Measurements from ENCODE around the gene CDK18.

CDK18 gene

DNA sequence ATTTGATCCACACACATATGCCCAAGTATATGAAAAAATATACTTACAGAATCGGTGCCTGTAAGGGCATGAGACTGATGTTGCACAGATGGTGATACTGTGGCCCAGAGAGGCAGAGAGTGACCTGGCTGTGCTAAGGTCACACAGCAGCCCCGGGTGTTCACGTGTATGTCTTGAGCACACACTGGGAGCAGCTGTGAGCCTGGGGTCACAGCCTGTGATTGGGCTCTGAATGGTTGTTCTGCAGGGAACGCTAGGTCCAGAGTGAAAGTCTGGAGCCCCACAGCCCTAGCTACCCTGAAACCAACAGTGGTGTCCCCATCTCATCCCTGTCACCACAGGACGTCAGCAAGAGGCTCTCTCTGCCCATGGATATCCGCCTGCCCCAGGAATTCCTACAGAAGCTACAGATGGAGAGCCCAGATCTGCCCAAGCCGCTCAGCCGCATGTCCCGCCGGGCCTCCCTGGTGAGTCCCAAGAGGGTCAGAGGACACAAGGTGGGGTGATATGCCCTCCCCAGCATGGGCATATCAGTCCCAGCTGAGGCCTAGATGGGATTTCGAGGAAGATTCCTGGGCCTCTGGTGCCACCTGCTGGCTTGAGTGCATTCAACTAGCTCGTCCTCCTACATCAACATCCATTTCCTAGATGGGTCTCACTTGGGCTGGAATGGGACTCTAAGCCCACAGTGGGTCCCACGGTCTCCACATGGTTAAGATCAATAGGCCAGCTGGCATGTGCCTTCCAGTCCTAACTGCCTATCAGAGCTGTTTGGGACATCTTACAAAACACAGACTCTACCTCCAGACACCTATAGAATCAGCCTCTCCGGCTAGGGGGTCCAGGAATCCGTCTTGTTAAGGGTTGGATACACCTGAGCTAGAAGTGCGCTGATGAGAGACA, 19.7 kb downstream of the CDK18 start:
- peak; percentile 43 to 57 for DNase-seq (ENCODE audit: low read depth in 2 of 2)

DNA sequence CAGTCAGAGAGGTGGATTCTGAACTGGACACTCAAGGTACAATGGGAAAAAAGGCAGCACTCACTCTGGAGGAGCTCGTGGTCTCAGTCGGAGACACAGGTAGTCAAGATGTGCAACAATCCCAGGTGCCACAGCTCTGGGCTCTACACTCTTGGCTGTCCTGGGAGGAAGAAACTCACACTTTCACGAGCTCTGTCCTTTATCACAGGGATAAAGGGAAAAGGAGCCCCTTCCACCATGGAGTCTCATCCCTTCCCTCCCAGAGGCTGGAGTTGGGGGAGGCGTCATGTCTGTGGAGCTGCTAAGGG, 20.3 kb downstream of the CDK18 start:
- DNase-seq (ENCODE audit: low read depth in 2 of 2) = no peak

DNA sequence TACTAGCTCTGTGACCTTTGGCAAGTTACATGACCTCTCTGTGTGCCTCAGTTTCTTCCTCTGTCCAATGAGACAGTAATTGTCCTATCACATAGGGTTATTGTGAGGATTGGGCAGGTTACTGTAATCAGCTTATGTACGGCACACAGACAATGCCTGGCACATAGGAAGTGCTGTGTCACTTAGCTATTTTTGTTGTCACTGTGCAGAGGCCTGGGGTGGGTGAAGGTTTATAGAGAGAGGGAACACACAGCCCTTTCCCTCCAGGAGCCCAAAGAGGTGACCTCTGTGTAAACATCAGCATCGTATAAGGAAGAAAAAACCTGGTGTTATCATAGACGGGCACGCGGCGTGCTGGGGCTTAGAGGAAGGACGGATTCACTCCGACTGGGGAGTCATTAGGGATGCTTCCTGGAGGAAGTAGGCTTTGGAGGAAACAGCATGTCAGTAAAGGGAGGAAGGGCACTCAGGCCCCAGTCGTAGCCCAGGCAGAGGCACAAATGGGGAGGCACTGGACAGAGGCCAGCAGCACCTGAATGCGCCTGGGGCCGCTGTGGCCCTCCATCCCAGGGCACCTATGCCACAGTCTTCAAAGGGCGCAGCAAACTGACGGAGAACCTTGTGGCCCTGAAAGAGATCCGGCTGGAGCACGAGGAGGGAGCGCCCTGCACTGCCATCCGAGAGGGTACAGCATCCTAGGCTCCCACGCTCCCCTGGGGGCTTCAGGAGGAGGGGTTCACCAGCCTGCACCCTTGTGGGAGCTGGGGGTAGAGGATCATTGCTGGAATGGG, 21.2 kb downstream of the CDK18 start:
- DNase-seq (ENCODE audit: low read depth in 2 of 2) = no peak

DNA sequence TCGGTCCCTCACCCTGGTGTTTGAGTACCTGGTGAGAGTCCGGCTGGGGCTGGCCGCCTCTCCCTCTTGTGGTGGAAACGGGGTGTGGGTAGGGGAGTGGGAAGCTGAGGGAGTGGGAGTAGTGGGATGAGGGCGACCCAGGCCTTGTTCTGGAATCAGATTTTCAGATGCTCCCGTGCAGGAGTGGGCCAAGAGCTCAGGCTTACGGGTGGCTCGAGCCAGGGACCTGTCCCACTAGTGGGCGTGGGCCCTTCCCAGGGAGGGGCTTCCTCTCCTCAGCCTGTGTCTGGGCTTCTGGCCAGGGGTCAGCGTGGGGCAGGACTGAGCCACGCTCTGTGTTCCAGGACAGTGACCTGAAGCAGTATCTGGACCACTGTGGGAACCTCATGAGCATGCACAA, 22.0 kb downstream of the CDK18 start:
- no peak for DNase-seq (ENCODE audit: low read depth in 2 of 2)

DNA sequence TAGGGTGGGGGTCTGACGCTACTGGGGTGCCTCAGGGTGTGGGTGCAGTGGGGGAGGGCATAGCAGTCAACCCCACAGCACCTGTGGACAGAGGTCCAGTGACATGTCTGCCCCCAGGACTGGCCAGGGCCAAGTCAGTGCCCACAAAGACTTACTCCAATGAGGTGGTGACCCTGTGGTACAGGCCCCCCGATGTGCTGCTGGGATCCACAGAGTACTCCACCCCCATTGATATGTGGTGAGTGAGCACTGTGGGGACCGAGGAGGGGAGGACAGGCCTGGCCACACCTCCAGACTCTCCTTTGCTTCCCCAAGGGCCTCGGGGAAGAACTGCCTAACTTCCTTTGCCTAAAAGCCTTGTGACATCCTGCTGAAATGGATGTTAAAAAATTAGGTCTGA, 23.5 kb downstream of the CDK18 start:
- no peak for DNase-seq (ENCODE audit: low read depth in 2 of 2)

DNA sequence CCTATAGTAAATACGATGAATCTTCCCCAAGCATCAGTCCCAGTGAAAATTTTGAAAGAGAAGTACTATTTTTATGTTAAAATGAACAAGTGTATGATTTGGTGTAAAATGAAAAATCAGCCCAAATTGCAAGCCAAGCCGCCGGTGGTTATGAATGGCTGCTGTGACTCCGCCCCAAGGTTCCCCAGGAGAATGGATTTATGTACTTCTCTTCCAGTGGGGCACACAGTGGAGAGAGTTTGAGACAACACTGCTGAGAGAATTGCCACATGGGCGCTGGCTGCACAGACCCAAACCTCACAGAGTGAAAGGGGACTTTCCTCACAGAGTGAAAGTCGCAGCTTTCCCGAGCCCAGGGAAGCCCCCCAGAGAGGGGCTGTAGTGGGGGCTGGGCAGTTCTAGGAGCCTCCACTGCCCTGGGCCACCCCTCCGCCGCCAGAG, 24.0 kb downstream of the CDK18 start:
- DNase-seq (ENCODE audit: low read depth in 2 of 2) = no peak

DNA sequence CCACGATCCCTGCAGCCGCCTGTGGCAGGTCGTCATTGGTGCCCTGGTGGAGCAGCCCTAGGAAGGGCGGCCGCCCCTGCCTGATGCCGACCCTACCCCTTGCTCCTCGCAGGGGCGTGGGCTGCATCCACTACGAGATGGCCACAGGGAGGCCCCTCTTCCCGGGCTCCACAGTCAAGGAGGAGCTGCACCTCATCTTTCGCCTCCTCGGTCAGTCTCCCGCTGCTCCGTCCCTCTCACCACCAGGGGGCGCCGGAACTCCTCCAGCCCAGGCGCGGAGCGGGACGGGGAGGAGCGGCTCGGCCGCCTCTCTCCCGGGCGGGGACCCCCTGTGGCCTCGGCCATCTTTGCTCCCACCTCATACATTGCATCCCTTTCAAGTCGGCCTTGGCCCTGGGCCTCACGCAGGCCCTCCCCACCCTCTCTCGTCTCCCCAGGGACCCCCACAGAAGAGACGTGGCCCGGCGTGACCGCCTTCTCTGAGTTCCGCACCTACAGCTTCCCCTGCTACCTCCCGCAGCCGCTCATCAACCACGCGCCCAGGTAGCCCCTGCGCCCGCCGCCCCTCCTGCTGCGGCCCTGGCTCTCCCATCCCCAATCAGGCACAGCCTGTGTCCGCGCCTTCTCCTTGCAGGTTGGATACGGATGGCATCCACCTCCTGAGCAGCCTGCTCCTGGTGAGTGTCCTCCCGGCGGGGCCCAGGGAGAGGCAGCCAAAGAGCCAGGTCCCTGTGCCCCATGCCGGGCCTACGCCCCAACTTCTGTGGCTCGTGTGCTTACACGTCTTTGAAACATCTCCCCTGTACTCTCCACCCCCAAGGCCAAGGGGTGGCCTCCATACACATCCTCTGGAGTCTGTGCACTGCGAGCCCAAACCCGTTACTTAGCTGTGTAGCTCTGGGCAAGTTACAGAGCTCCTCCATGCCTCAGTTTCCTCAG, 24.7 kb downstream of the CDK18 start:
- peak; percentile 70 to 72 for DNase-seq (ENCODE audit: low read depth in 2 of 2)

DNA sequence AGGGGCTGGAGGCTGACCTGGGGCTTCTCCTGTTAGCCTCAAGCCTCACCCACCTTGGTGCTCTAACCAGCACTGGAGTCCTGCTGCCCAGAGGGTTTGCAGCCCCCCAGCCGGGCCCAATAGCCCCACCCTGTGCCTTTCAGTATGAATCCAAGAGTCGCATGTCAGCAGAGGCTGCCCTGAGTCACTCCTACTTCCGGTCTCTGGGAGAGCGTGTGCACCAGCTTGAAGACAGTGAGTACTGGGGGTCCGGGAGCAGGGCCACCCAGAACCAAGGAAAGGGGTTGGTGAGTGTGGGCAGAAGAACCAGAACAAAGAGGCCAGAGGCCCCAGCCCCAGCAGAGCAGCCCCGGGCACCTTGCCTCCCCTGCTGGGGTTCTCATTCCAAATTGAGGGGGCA, 25.6 kb downstream of the CDK18 start:
- DNase-seq (ENCODE audit: low read depth in 2 of 2) = no peak

DNA sequence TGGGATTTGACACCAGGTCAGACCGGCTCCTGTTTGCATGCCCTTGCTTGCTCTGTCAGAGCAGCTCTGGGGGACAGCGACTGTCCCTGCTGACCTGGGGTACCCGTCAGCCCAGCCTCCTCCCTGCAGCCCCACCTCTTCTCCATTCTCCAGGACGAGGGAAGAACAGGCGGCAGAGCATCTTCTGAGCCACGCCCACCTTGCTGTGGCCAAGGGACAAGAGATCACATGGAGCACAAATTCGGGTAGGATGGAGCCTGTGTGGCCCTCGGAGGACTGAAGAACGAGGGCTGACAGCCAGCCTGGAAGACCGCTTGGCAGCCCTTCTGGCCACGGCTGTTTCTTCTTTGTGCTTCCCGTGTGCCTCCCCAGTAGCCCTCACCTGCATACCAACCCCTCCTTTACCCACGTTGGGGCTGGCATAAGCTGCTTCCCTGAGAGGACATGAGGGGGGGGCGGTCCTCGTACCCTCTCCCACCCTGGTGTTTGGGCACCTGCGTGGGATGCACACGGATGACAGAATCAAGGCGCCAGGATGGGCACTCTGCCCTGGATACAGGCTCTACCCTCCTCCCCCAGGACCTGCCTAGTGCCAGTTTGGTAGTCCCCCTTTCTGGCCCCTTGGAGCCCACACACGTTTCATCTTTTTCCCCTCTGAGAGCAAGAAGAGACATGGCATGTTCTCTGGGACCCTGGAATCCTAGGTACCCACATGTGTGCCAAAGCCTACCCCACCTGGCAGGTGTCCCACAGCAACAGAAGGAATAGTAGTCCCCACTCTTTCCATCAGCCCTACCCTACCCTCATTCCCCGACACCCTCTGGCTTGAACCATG, 26.9 kb downstream of the CDK18 start:
- no peak for DNase-seq (ENCODE audit: low read depth in 2 of 2)

DNA sequence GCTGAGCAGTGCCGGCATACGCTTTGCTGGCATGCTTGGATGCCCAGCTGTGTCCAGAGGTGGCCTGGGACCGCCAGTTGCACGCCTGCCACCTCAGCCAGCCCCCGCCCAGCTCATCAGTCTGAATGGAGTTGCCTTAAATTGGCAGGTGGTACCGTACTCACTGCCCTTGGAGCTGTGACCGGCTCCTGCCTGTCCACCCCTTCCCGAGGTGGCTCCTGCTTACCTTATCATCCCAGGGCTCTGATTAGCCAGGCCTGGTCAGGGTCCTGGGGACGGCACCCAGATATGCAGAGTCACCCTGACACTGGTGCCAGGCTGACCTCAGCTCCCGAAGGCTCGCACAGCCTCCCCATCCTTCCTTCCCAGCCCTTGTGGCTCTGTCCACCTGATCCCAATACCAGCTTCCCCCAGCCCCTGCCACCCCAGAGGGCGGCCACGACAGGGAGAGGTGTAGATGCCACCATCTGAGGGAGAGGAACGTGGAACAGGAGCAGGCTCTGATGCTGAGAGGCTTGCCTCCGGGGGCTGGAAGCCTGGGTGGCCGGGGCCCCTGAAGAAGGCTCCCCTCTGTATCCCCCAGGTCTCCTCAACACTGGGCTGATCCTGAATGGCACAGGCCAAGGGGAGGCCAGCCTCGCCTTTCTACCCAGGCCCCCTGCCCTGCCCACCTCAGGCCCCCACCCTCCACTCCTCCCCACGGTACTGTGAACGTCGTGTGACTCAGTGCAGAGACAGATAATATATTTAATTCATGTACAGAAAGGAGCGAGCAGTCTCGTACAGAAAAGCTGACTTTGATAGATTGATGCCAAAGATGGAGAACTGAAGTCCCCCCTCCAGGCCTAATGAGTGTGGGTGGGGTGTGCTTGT, 27.8 kb downstream of the CDK18 start:
- DNase-seq (ENCODE audit: low read depth in 2 of 2) = no peak

DNA sequence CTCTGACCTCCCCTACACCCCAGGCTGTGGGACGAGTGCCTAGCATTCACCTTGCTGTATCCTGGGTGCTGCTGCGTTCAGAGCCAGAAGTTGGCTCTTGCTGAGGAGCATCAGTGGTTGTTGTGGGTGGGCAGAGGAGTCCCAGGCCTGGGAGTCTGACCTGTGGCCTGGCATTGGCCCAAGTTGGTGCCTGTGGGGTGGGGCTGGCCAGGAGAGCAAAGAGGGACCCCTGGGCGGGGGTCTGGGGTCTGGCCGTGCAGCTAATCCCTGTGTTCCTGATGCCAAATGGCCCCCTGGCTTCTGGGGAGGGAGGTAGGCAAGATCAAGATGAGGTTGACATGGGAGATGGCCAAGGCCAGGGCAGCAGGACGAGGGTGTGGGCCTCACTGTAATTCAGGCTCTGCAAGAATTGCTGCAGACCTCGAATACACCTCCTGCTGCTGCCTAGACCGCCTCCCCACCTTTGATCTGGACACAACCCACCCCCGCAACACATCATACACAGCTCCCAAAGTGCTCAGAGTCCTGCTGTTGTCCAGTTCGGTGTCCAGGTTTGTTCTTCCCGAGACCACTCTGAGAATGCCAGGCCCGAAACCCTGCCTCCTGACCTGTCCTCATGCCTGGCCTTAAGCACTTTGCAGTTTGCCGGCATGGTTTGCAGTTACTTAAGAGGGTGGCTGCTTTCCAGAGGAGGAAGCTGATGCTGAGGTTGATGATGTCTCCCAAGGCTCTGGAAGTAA, 28.7 kb downstream of the CDK18 start:
- DNase-seq (ENCODE audit: low read depth in 2 of 2) = no peak

DNA sequence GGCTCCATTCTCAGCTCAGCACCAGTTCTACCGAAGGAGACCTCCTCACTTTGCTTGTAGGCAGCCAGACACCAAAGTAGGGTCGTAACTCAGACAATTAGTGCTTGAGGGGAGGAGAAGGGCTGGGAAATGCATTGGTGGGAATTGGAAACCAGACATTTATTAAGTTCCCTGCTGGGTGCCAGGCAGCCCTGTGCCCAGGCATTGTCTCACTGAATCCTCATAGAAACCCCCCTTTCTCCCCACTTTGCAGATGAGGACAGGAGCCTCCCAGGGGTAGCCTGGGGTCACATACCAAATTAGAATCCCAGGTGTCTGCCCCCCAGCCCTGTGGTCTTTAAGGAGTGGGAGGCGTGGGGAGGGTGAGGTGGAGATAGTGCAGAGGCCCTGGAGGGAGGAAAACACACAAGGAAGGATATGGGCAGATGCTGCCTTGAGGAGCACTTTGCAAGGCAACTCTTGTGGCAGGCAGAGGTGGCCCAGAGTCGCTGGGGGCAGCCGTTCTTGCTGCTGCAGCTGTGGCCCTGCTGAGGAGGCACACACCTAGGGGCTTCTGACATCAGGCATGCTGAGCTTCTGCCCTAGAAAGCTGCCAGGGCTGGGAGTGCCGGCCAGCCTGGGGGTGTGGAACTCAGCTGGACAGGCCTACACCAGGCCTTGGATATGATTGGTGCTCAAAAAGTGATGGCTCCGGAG, 29.4 kb downstream of the CDK18 start:
- no peak for DNase-seq (ENCODE audit: low read depth in 2 of 2)

DNA sequence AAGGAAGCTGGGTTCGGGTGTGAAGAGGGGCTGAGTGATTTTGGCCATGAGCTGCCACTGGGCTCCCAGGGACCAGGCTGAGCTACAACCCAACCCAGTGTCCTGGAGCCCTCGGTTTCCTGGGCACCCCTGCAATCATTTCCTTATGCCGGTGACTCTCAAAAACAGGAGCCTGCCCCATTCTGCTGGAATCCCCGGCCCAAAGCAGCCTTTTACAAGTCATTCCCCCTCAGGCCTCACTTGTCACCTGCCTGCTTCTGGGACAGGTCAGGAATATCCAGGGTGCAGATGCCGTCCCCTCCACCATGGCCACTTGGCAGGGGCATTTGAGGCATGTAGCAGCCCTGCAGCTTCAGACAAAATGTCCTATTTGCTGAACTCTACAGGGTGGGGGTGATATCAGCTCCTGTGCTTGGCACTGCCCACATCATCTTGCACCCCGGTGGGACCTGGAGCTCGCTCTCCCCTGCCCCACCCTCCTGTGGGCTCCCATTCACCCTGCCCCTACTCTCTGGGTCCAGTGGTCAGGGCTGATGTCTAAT, 30.0 kb downstream of the CDK18 start:
- no peak for DNase-seq (ENCODE audit: low read depth in 2 of 2)

DNA sequence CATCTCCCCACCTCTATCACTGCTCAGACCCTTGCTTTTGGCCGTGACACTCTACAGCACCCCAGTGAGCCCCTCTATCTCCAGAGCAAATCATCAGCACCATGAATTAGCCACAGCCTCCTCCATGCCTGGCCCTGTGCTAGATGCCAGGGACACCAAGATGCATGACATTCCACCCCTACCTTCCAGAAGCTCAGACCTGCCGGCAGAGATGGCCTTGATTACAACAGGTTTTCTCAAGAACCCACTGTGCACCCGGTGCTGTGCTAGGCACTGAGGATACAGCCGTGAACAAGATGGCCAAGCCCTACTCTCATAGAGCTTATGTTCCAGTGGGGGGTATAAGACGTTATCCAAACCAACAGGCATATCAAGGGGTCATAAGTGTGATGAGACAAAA, 30.6 kb downstream of the CDK18 start:
- DNase-seq (ENCODE audit: low read depth in 2 of 2) = no peak

DNA sequence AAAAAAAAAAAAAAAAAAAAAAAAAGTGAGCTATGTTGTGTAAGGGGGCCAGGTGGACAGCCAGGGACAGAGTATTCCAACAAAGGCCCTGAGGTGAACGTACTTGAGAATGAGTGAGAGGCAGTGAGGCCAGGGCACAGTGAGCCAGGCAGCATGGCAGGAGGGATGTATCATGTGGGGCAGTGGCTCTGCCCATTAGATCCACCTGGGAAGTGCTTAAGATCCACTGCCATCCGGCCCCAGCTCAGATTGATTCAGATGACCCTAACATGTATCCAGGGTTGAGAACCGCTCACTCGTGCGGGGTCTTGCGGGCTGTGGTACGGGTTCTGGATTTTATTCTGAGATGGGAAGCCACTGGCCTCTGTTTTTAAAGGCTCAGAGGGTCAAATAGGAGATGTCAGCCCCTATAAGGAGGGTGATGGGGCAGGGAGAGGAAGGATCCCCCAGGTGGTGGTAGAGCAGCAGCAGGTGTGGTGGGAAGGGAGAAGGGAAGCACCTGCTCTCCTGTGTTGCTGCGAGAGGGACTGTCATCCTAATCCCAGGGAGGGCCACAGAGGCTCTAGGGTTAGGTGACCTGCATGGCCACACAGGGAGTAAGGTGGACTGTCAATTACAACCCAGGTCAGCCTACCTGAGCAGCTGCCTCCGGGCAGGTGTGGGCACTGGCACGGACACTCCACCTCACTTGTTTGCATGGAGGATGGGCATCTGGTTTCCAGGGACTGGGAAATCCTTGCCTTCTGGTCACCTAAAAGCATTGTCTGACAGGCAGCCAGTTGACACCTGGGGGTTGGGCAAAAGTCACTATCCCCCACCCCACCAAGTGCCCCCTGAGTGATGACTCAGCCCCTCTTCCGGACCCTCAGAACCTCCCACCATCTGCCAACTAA, 31.6 kb downstream of the CDK18 start:
- no peak for DNase-seq (ENCODE audit: low read depth in 2 of 2)

DNA sequence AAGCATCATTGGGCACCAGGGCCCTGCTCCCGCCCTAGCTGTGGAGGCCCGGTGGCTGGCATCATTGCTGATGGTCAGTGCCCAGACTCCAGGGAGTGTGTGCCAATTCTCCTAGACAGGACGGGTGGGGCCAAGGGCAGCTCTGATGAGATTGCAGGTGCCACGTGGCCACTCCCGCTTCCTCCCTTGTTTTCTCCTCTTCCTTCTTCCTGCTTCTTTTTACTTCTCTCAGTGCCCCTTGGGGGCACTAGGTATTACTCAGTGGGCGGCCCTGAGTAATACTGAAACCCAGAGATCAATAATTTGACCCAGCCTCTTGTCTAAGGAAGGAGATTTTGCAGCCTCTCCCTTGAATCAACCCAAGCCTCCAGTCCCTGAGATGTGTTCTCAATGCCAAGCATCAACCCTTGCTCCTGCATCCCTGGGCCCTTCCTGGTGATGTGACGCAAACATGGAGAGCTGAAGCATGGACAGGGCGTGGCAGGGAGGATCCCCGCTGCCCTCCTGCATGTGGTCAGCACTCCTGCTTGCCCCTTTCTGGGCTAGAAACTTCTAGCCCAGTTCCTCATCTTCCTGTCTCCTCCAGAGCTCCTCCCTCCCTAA, 32.4 kb downstream of the CDK18 start:
- DNase-seq (ENCODE audit: low read depth in 2 of 2) = no peak

DNA sequence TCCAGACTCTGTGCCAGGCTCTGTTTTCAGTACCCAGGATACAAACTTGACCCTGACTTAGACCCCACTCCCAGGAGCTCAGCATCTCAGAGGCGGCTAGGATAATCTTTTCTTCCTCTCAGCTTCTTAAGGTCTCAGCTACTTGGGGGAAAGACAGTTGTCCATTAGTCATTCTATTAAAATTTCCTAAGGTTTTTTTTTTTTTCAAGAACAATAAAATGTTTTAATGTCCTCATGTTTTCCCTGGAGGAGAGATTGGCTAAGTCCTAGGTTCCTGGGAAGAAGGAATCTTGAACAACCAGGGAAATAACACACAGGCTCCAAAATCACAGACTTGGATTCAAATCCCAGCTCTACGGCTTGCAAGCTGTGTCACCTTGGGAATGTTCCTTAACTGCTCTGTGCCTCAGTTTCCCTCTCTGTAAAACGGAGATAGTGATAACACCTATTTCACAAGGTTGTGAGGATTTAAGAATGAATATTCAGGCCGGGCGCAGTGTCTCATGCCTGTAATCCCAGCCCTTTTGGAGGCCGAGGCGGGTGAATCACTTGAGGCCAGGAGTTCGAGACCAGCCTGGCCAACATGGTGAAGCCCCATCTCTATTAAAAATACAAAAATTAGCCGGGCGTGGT, 33.0 kb downstream of the CDK18 start:
- DNase-seq (ENCODE audit: low read depth in 2 of 2) = no peak

Data from stimulated activated CD8-positive, alpha-beta memory T cell treated with anti-CD3 and anti-CD28 coated beads, Interleukin-2, amount 100 ng/mL, for 1 hour (primary cell).